Activated CD4-positive, alpha-beta T cell treated with anti-CD3 and anti-CD28 coated beads, Interleukin-2, Interleukin-6, amounts not matched to agents 100 ng/mL and 50 ng/mL, durations not matched to agents 16 hours and 8 hours (primary cell): ENCODE data around the gene OPRM1.

Experiments
- DNase-seq: peaks from one replicate; pipeline ENCODE4 v3.0.0-alpha.2; 2020

The OPRM1 gene

GRCh38 chr6:154243793-154244750, 205.0 kb downstream of the OPRM1 start:
- DNase-seq: no peak

DNA sequence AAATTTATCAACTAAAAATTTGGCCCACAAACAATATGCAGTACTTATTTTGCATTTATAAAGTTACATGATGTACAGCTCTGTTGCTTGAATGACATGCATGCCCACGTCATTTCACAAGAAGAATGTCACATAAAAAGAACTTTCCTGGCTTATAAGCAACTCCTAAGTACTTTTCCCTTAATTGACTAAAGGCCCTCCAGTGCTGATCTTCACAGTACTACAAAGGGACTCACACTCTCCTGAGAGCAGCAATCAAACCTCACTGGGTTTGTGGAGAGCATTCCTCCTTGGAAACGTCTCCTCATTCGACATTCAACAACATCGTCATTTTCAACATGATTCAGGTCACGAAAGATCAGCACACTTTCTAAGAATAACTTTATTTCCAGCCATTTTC, 206.5 kb downstream of the OPRM1 start:
- DNase-seq: no peak

DNA sequence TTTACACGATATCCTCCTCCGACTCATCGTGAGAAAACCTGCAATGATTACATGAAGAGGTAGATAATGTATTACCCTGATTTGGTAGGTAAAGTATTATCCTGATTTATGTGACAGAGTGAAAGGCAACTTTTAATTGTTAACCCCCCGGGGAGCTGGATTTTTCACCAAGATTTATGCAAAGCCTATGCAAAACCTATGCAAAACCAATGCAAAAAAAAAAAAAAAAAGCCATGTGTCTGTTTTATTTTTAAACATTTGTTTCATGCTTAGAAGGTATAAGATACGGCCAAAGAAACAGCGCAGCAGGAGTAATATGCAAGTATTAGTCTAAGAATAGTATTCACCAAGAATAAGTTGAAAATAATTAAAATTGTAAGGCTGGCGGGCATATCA, 207.7 kb downstream of the OPRM1 start:
- peak; percentile 36 for DNase-seq

DNA sequence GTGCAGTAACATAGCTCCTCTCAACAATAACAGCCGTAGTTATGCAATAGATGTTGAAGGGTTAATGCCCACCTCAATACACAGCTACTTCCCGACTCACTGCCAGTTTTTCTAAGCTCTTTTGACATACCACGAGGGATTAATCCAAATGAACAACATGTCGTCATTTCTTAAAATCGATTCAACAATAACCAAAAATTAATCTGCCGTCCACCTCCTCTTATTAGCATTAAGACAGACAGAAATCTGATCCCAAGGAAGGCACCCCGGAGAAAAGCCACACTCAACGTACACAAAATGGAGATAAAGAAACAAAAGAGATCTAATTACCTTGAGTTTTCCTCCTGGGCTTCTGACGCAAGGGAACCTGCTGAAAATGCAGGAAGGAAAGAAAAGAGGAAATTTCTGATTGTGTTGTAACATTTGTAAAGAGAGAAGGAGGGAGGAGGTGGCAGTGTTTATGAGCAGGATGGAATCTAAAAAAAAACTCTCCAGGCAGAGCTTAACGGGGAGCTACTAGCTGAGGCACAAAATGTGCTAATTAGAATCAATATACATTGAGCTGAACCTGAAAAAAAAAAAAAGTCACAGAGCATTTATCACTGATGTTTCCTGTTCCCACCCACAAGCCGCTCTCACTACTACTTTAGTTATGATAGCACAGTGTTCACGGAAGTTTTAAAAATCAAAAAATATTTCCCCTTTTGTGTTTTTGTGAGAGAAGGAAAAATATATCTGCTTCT, 208.2 kb downstream of the OPRM1 start:
- DNase-seq: peak; percentile 56

DNA sequence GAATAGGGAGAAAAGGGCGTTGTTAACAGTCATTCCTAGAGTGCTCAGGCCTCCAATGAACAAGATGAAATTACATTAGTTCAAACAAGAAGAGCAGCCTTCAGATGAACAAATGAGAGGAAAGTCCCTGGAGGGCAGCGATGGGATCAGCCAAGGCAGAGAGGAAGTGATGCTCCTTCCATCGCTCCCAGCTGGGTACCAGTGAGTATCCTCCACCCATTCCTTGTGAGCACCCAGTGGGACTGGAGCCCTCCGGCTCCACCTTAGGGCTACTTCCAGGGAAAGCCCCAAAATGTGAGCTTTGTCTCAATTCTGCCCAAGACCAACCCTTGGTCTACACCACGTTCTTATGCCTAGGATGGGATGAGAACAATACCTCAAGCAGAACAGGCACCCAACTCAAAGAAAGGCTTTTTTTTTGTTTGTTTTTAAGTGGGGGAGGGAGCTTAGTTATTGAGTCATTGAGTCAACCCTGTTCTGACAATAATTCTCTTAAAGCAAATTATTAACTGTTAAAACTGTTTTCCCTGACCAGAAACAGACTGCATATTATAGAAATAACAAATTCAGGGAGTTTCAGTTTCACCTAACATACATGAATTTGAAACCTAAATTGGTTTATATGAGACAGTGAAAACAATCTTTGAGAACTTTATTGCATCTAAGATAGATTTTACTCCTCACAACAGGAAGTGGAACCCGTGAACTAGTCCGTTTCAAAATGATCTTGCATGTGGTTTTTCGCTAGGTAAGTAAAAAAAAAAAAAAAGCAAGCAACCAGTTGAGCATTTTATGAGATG, 210.7 kb downstream of the OPRM1 start:
- DNase-seq: peak; percentile 79

GRCh38 chr6:154251116-154251515, 212.1 kb downstream of the OPRM1 start:
- no peak for DNase-seq

GRCh38 chr6:154252678-154253077, 213.6 kb downstream of the OPRM1 start:
- DNase-seq: no peak

DNA sequence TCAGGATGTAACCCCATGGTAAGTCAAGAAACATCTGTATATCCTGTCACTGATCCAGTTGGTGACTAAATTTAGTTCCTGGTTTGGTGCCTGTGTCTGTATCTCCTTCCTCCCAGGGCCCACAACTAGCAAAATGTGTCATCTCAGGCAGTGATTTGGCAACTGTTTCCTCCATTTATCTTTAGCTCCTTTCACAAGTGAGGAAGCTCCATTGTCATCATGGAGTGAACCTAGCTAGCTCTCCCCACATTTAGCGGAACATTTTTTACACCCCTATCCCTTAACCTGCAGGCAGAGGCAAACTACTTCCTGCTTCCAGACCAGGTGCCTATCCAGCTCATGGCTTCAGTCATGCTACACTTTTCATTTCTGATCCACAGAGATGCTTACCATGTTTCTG, 218.0 kb downstream of the OPRM1 start:
- DNase-seq: no peak

DNA sequence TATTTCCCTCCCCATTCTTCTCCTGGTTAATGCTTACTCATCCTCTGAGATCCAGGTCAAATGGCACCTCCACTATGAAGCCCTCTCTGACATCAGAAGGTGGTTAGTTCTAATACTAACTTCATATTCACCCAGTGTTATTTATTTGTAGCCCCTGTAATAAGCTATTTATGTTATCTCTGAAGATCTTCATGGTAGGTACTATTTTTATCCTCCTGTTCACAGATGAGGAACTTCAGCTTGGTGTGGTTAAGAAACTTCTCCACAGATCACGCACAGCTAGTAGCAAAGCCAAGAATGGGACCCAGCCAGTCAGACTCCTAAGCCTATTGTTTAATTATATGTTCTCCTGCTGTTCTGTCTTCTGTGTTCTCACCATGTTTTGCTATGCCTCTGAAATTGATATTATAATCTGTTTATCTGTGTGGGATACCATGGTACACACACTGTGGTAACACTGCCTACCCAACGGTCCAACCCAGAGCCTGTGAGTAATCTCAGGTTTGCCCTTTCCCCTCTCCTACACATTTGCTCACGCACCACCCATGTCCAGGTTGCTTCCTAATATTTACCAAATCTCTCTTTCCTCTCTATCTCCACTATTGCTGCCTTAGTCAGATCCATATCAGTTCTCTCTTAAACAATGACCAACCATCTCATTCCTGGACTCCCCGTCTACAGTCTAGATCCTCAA, 219.2 kb downstream of the OPRM1 start:
- no peak for DNase-seq

- no peak for DNase-seq
These were observed 222.8 kb downstream of the OPRM1 start for GRCh38 chr6:154261688-154262397.

- DNase-seq: no peak
These were observed 227.6 kb downstream of the OPRM1 start for GRCh38 chr6:154266560-154267099.

DNA sequence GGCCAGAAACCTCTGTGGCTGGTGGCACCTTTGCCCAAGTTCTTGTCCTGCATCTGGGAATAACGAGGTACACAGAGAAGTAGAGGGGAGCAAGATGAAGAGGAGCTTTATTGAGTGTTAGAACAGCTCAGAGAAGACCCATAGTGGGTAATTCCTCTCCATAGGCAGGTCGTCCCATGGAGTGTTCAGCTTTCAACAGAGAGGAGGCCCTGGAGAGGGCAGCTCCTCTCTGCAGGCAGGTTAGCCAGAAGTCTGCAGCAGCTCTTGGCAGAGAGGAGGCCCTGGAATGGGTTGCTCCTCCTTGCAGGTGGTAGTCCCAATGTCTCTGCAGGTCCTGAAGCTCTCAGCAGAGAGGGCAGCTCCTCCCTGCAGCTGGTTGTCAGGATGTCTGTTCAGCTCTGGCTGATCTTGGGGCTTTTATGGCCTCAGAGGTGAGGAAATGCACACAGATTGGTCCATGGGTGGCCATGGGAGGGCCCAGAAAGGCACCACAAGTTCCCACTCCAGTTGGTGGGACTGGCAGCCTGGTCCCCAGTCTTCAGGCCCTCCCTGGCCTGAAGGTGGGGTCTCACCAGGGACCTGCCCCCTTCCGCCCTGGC, 228.6 kb downstream of the OPRM1 start:
- DNase-seq: no peak

GRCh38 chr6:154268486-154268885, 229.4 kb downstream of the OPRM1 start:
- no peak for DNase-seq

DNA sequence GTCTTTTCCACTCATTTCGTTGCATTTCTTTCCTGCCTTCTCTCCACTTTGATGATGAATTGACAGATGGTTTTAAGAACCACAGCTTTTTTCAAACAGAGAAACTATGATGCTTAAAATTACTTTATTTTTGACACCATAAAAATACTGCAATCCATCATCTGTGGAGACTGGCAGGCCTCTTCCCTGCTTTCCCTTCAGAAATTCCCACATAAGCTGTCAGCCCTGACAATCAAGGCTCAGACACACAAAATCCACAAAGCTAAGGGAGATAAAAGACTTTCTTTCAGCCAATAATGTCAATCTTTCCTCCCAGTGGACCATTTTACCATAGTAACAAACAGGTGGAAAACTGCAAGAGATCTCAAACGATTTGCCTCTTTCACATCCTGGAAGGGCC, 235.1 kb downstream of the OPRM1 start:
- no peak for DNase-seq

DNA sequence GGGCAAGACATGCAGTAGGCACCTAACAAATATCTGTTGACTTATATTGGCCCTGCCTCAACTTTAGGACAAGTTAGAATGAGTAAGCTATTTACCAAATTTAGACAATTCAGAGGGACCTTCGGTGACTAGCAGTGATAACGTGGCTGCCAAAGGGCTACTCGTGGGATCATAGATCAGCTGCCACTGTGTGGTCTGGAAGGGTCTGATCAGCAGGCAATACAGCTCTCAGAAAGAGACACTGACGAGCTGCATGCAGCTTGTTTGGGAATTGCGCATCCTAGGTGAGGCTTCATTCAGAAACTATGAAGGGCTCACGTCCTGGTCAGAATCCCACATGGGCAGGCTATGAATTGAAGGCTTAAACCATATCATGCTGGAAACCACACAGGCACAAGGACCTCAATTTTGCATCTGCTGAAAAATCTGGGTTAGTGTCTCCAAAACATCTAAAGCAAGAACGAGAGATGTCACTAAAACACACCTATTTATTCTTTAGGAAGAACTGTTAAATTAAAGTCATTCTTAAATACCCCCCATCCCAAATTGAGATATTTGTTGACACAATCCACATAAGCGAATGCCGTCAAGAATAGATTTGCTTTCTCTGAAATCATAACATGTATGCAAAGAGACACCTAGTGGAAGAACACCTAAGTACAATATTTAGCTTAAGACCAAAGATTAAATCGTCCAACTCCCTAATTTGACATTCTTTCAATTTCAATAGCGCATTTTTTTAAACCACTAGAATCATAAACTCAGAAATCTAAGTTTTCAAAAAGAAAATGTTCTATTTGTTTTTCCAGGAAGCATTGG, 238.0 kb downstream of the OPRM1 start:
- peak; percentile 50 for DNase-seq

GRCh38 chr6:154277629-154278017, 238.6 kb downstream of the OPRM1 start:
- DNase-seq: peak; percentile 5

DNA sequence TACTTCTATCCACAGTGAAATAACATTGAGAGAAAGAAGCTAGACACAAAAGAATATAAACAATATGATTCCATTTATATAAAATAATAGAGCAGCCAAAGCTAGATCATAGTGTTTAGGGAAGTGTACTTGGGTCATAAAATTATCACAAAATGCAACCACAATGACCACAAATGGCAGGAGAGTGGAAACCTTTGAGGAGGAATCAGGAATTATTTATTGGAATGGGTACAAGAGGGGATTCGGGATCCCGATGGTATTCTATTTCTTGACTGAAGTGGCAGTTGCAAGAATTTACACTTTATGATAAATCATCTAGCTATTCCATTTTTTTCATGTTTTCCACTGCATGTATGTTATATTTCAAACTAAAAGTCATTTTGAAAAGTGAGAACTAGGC, 241.5 kb downstream of the OPRM1 start:
- DNase-seq: no peak

DNA sequence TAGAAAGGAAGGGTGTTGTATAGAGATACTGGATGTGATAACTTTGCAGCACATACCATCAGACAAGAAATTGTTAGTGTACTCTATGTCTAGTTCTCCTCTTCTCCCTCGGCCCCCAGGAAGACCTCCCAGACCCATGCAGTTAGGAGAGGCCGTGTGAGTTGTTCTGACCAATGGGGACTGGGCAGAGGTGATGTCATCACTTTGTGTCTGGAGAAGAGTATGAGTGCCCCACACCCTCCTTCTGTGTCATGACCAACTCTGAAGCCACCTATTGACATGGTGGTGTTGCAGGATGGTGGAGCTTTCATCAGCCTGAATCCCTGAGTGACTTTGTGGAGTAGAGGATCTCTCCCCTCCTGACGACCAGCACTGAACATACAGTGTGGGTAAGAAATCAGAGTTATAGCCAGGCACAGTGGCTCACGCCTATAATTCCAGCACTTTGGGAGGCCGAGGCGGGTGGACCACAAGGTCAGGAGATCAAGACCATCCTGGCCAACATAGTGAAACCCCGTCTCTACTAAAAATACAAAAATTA, 245.3 kb downstream of the OPRM1 start:
- no peak for DNase-seq

- DNase-seq: no peak
These were observed 246.8 kb downstream of the OPRM1 start for GRCh38 chr6:154285826-154286225.
